DOHH2 (cell line): ENCODE measurements around the gene ZWILCH.

Source experiments
- CTCF ChIP-seq: fragments of 200-600 bp; sonication (generic); IDR thresholded peaks from one replicate; pipeline ENCODE4 v1.5.1; 2014; ENCODE audit warnings: antibody characterized with exemption, mild to moderate bottlenecking, low read depth, low read length; ENCODE audit not compliant: poor library complexity, severe bottlenecking
- EZH2phosphoT487 ChIP-seq: fragments of 200-600 bp; sonication (generic); IDR thresholded peaks from 2 replicates; pipeline ENCODE4 v1.6.1; 2017; ENCODE audit warnings: borderline replicate concordance, mild to moderate bottlenecking, antibody characterized with exemption, low read length, moderate library complexity, mixed read lengths

- TF ChIP-seq CTCF (no peak), EZH2phosphoT487 (no peak)
These were observed 83.8 kb downstream of the ZWILCH start for GRCh38 chr15:66588971-66589370.
